ENCODE results near the gene PTPRG.
"Not testable (repeated sequence)": the region's sequence is repeated elsewhere in the genome, so short reads cannot be mapped to it uniquely, and the experiment has no call there.

PTPRG gene

DNA sequence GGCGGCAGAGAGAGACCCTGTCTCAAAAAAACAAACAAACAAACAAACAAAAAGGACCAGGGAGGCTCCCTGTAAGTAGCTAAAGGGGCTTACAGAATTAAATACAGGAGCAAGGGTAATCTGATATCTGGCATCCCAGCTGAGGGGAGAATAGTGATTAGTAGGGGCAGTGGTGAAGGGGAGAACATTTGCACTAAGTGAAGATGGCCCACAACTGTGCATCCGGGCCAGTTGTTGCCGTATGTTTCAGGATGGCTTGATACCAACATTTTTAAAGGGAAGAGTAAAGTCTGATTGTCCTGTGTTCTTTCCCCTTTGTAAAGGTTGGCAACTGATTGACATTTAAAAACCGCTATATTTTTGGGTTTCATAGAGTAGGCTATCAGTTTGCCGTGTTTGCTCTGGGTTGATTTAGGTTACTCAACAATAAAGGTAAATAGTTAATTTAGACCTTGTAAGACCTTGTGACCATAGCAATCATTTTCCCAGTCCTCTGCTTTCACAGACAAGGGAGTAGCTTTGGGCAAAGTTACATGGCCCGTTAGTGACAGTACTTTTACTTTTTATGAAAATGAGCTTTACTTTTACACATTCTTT lies 167.8 kb downstream of the PTPRG start:
- DNase-seq, result peak; percentile 32

DNA sequence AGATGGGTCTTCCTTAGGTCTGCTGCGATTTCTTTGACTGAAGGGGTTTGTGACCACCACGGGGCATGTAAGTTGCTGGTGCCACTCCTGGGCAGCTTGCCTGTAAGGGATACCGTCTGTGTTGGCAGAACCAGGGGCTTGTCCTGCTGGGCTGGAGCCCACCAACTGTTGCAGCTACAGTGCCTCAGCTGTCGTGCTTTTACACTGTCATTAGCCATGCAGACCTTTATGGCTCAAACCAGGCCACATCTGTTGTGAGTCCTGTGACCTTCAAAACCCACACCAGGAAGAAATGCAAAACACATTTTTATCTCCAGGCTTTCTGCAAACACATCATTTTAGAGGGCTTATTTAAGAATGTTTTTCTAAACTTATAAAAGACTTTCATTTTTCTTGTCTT lies 168.7 kb downstream of the PTPRG start:
- DNase-seq, result peak; percentile 70

GRCh38 chr3:61730577-61731231 lies 169.3 kb downstream of the PTPRG start:
- no peak for DNase-seq

DNA sequence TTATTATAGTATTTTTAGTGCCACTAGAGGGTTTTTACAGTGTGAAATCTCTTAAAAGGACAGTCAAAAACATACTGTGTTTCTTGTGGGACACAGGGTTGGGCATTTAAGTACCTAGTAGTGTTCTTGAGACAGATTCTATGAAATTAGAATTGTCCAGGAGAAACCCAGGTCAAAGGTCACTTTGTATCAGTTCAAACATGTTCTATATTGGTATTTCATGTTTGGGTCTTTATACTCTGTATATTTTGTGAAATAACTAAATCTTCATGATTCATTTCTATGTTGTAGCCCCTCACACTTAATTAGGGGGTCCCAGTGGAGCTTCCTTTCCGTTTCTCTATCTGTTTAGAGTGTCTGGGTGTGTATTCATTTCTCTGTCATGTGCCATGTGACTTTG lies 171.6 kb downstream of the PTPRG start:
- no peak for DNase-seq

DNA sequence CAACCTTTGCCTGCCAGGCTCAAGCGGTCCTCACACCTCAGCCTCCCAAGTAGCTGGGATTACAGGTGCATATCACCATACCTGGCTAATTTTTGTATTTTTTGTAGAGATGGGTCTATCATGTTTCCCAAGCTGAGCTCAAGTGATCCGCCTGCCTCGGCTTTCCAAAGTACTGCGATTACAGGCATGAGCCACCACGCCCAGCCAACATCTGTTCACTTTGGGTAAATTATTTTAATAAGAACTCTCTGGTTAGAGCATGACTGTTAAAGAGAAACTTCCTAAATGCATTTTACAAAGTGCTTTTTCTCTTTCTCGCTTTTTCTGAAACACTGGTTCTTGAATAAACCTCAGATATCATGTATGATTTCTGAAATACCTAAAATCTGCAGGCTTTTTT lies 172.5 kb downstream of the PTPRG start:
- peak; percentile 35 for DNase-seq

- DNase-seq, result no peak
These were observed 173.6 kb downstream of the PTPRG start for GRCh38 chr3:61734749-61735686.

GRCh38 chr3:61736506-61736905 lies 175.1 kb downstream of the PTPRG start:
- DNase-seq, result no peak

DNA sequence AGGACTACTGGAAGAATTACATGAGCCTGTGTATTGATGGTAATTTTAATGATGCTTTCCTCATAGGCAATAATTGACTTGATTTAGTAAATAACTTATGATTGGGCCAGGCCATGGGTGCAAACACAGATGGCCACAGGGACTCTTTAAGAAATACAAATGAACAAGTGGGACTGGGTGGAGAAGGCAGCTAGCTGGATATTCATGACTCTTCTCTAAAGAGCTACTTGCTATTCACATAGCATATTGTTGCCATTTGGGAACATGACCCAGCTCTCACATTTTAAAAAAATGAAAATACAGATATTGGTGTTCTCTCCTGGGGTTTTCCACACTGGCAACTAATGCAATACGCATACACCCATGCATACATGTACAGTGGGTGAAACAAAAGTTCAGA lies 178.3 kb downstream of the PTPRG start:
- no peak for DNase-seq

DNA sequence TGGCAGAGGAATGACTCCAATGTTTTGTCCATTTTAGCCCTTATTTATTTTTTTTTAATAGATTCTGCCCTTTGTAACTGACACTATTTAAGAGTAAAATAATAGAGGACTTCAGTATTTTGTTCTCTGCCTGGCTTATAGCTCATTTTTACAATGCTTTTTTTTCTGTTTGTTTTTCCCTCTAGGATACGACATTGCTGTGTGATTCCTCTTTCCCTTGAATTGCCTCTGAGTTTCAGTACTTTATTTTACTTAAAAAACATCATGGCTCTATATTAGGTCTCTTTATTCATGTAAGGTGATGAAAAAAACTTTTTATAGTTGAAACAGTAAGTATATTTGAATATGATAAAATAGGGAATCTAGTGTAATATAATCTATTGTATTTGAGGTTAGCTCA lies 179.1 kb downstream of the PTPRG start:
- DNase-seq, result no peak

DNA sequence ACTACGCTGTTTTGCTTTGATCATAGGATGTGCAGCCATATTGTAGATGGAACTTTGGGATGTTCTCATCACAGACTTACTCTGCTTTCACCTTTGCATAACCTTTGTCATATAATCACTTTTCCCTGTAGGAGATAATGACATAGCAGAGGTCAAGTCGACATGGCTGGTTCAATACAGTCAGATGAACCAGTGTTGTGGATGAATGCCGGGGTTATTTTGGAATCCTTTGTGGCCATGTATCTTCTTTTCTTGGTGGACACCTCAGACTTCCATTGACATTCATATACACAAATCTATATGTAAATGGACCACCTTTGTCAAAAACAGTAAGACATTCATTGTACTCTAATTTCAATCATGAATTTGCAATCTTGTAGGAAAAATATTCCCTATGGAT lies 180.2 kb downstream of the PTPRG start:
- no peak for DNase-seq

DNA sequence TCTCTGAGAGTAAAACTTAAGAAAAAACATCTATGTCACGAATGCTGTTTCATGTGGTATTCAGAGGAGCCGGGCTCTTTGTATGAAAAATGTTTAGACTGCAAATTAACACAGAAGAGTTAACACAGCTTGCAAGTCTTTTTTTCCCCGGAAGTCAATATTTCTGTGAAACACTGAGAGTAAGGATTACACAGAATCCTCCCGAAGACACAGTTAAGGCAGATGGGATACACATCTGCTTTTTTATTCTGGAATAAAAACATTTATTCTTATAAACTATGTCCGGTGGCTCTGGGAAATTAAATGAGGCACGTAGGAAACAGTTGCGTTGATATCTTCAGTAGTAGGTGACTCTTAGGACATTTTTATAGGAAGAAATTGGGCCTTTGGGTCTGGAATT lies 180.6 kb downstream of the PTPRG start:
- no peak for DNase-seq

DNA sequence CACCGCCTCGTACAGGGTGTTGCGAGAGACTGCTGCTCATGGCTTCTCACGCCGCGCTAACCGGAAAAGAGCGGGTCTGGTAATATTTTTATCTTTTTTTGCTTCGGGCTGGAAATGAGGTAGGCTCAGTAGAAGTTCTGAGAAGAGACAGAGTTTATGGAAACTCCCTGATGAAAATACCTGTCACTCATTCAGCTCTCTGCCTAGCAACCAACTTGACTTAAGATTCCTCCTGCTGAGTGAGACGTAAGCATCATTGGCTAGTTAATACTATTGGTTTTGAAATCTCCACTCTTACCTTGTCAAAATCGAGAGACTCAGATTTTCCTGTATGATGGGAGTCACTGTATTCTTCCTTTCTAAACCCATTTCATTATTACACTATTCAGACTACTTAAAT lies 181.7 kb downstream of the PTPRG start:
- no peak for DNase-seq

GRCh38 chr3:61743686-61744242 lies 182.4 kb downstream of the PTPRG start:
- DNase-seq, result no peak

- DNase-seq, result no peak
These were observed 186.9 kb downstream of the PTPRG start for GRCh38 chr3:61748288-61748687.

DNA sequence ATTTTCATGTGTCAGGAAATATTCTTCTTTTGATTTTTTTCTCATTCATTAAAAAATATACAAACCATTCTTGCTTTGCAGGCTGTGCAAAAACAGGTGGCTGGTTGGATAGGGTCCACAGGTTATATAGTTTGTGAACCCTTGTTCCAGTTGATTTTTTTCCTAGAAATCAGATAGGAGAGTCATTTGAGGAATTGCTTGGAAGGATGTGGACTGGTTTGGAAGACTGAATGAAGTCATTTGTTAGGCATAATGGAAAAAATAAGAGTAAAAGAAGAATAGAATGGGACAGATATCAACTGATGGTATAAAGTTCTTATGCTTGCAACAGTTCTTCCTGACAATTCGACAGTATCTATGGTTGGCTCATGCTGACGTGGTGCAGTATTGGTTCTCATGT lies 189.4 kb downstream of the PTPRG start:
- no peak for DNase-seq

GRCh38 chr3:61758839-61759238 lies 197.5 kb downstream of the PTPRG start:
- no peak for DNase-seq

- DNase-seq, result not testable (repeated sequence)
These were observed 199.4 kb downstream of the PTPRG start for GRCh38 chr3:61760783-61761182.

GRCh38 chr3:61761694-61762430 lies 200.5 kb downstream of the PTPRG start:
- no peak for DNase-seq

- DNase-seq, result no peak
These were observed 203.9 kb downstream of the PTPRG start for GRCh38 chr3:61765157-61765876.

DNA sequence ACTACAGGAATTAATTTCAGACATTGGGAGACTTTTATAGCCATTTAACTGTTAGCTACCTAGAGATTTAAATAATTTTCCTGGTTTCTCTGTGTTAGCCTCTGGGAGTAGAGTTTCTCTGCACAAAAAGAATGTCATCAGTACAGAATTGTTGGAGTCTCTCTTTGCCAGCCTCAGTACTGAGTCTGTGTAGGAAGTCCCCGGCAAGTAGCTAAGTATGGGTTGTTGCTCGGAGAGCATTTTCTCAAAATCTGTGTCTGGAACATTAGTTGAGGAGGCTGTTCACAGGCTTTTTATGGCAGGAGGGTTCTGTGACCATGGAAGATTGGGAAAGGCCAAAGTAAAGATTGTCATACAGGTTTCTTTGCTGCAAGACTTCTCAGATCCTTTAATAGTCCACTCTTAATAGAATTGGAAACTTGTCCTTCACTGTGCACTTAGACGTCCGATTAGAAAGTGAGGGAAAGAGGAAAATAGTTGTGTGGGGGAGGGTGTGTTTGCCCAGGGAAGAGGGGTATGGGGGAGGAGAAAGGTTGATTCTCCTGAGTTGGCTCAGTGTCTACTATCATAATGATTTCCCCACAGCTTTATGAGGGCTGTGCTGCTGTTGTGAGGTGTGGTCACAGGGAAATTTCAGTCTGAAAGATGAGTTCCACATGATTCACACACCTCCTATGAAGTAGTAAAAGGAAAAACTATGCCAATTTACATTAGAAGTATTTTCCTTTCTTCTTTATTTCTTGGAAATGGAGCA lies 207.1 kb downstream of the PTPRG start:
- DNase-seq, result no peak

DNA sequence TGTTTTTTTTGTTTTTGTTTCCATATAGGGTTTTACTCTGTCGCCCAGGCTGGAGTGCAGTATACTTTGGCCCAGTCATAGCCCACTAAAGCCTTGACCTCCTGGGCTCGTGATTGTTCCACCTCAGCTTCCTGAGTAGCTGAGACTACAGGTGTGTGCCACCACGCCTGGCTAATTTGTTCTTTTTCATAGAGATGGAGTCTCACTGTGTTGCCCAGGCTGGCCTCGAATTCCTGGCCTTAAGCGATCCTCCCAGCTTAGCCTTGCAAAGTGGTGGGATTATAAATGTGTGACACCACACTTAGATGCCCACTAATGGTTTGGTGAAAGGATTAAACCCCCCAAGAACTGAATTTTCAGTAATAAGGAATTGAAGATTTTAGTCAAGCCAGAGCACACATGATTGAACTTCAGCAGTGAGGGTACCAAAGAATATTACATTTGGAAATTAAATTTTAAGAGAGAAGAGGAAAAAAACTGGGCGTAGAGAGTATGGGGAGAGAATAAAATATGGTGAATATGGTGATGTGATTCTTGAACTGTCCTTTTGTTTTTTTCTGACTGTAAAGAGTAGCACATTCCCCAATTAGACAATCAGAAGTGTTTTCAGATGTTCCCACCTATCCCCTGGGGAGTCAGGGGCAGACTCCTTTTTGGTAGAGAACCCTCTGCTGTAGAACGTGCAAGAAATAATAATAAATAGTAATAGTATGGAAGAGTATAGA lies 208.1 kb downstream of the PTPRG start:
- DNase-seq, result no peak
